ENCODE data around the gene FMO1.

GRCh38 chr1:171279234-171279633 is 30.9 kb downstream of the FMO1 start:
- TF ChIP-seq POLR2AphosphoS5 (IDR thresholded peaks at IDR 0.05; ENCODE audit: low read depth, low read length): no peak
- TF ChIP-seq TAF1 (IDR thresholded peaks at IDR 0.05; ENCODE audit: borderline replicate concordance, insufficient read depth, low read length): no peak

Measured in PFSK-1 (cell line).